K562 (cell line): Measurements from ENCODE around the gene KBTBD2. TPM values are rescaled to one million over a fixed set of nuclear protein-coding genes. Genes with fewer than 3 reads are reported as not detected.
A peak's percentile ranks its signal among the peaks of the same experiment; 100 is the strongest.

Experiments used
- CBX3 ChIP-seq, 2 experiments: IDR thresholded peaks; 1 replicate in 1 of 2; 2 replicates in 1 of 2; pipeline ENCODE4 v1.6.1; 2012; ENCODE audit warnings: inconsistent platforms in 2 of 2, low read length in 2 of 2, borderline replicate concordance in 1 of 2, control low read depth in 1 of 2
- CTCF ChIP-seq, 3 experiments: IDR thresholded peaks in 2 of 3; conservative IDR thresholded peaks in 1 of 3; 2 replicates each; pipeline ENCODE4 v1.5.1; 2011 to 2012; ENCODE audit warnings: low read length in 3 of 3, mild to moderate bottlenecking in 3 of 3, control low read depth in 2 of 3, improper control_type of control experiment in 1 of 3, inconsistent platforms in 1 of 3, low read depth in 1 of 3, mixed read lengths in 1 of 3, moderate library complexity in 1 of 3; ENCODE audit not compliant: insufficient read depth in 2 of 3
- DACH1 ChIP-seq: fragments of 450-650 bp; IDR thresholded peaks from 2 replicates; pipeline ENCODE4 v1.6.1; 2018; ENCODE audit not compliant: partially characterized antibody
- FOSL1 ChIP-seq: fragments of 200-800 bp; sonication (Bioruptor generic); conservative IDR thresholded peaks from 2 replicates; pipeline ENCODE4 v1.6.1; 2016; ENCODE audit warnings: missing genetic modification characterization, missing compliant biosample characterization
- IRF1 ChIP-seq: sonication (generic); formaldehyde crosslinking; IDR thresholded peaks from 2 replicates; pipeline ENCODE4 v1.8.0; 2022; ENCODE audit warnings: missing genetic modification reagents, mild to moderate bottlenecking, borderline replicate concordance
- PHF8 ChIP-seq: fragments of 200-600 bp; sonication (generic); IDR thresholded peaks from 2 replicates; pipeline ENCODE4 v1.6.1; 2012; ENCODE audit warnings: mixed run types, mild to moderate bottlenecking, inconsistent platforms, low read length, moderate library complexity, borderline replicate concordance
- RAD21 ChIP-seq, 2 experiments: fragments of 250-450 bp in 1 of 2; fragments of 450-650 bp in 1 of 2; sonication (Bioruptor Pico) in 1 of 2; formaldehyde crosslinking in 1 of 2; IDR thresholded peaks in 1 of 2; conservative IDR thresholded peaks in 1 of 2; 2 replicates each; pipeline versions ENCODE4 v1.4.0 to v1.8.0; 2020 to 2022; ENCODE audit warnings: mild to moderate bottlenecking in 2 of 2, moderate library complexity in 1 of 2
- SAP30 ChIP-seq: fragments of 200-600 bp; sonication (generic); IDR thresholded peaks from 2 replicates; pipeline ENCODE4 v1.6.1; 2012; ENCODE audit warnings: borderline replicate concordance, low read depth, mild to moderate bottlenecking, moderate library complexity, low read length, control low read depth, inconsistent platforms; ENCODE audit not compliant: insufficient read depth, poor library complexity, severe bottlenecking
- STAT5A ChIP-seq: IDR thresholded peaks from 2 replicates; pipeline ENCODE4 v1.6.1; 2012; ENCODE audit warnings: low read length, inconsistent platforms, borderline replicate concordance
- SUPT5H ChIP-seq: fragments of 450-650 bp; IDR thresholded peaks from 2 replicates; pipeline ENCODE4 v1.6.1; 2016
- TAF1 ChIP-seq: IDR thresholded peaks from 2 replicates; pipeline ENCODE4 v1.6.1; 2011; ENCODE audit warnings: mild to moderate bottlenecking, low read length, moderate library complexity; ENCODE audit not compliant: insufficient read depth, control insufficient read depth, severe bottlenecking; ENCODE audit errors: extremely low read depth
- TAF9B ChIP-seq: fragments of 450-650 bp; IDR thresholded peaks from 2 replicates; pipeline ENCODE4 v1.6.1; 2018; ENCODE audit warnings: mild to moderate bottlenecking; ENCODE audit not compliant: partially characterized antibody
- TBP ChIP-seq: optimal IDR thresholded peaks from 2 replicates; pipeline ENCODE3; 2011; ENCODE audit warnings: low read depth, low read length, improper control_type of control experiment
- ZBTB7A ChIP-seq: IDR thresholded peaks from 2 replicates; pipeline ENCODE4 v1.6.1; 2011; ENCODE audit warnings: low read depth, mild to moderate bottlenecking, low read length, moderate library complexity, borderline replicate concordance; ENCODE audit not compliant: control insufficient read depth
- ZNF217 ChIP-seq: sonication (generic); formaldehyde crosslinking; IDR thresholded peaks from 2 replicates; pipeline ENCODE4 v1.8.0; 2022; ENCODE audit warnings: mild to moderate bottlenecking, missing genetic modification reagents
- ZNF282 ChIP-seq: sonication (generic); formaldehyde crosslinking; IDR thresholded peaks from 2 replicates; pipeline ENCODE4 v1.8.1; 2023; ENCODE audit warnings: missing genetic modification reagents
- ZNF696 ChIP-seq: fragments of 250-450 bp; sonication (Bioruptor Pico); conservative IDR thresholded peaks from 2 replicates; pipeline ENCODE4 v1.4.0; 2020; ENCODE audit warnings: mild to moderate bottlenecking, moderate library complexity
- ZNF717 ChIP-seq: fragments of 250-450 bp; sonication (Bioruptor Pico); IDR thresholded peaks from 2 replicates; pipeline ENCODE4 v1.5.0; 2021
- polyA plus RNA-seq, 8 experiments: library from polyadenylated mRNA; depleted of rRNA in 4 of 8; stranded (reverse) in 5 of 8; unstranded in 3 of 8; fragments of >200 nt; fragmentation: Nextera tagmentation in 2 of 8; fragmentation: Illumina TruSeq in 1 of 8; extraction: Ambion mirVana in 2 of 8; extraction: Trizol in 1 of 8; gene quantifications; 2 replicates each; pipeline versions ENCODE4 v1.2.1 to v1.2.3, GENCODE V29; 2011 to 2014; ENCODE audit warnings: inconsistent platforms in 1 of 8, missing spikeins in 1 of 8
- total RNA-seq, 7 experiments: library from RNA; depleted of rRNA in 6 of 7; stranded (reverse); fragments of >200 nt in 6 of 7; fragmentation: Illumina TruSeq in 2 of 7; extraction: Trizol in 2 of 7; gene quantifications; 2 replicates each; pipeline versions ENCODE4 v1.2.1 to v1.2.3, GENCODE V29; 2011 to 2021; ENCODE audit warnings: low replicate concordance in 1 of 7
- TF ChIP-seq, protein P1 (sequence below): sonication (generic); formaldehyde crosslinking; IDR thresholded peaks from 2 replicates; pipeline ENCODE4 v1.9.0; 2022; ENCODE audit warnings: mild to moderate bottlenecking, missing genetic modification reagents
- TF ChIP-seq, protein P2 (sequence below), 2 experiments: fragments of 250-450 bp in 1 of 2; fragments of 450-650 bp in 1 of 2; sonication (Bioruptor Pico) in 1 of 2; IDR thresholded peaks; 2 replicates each; pipeline versions ENCODE4 v1.6.1 to v1.8.0; 2016 to 2021; ENCODE audit warnings: mild to moderate bottlenecking in 2 of 2, moderate library complexity in 2 of 2, missing compliant biosample characterization in 1 of 2, missing genetic modification characterization in 1 of 2
- TF ChIP-seq, protein P3 (sequence below): sonication (generic); formaldehyde crosslinking; IDR thresholded peaks from 2 replicates; pipeline ENCODE4 v1.8.1; 2023; ENCODE audit warnings: mild to moderate bottlenecking, missing genetic modification reagents, moderate library complexity

The KBTBD2 gene
- total and polyA plus RNA-seq, 9 of the 15 experiments (the other 6 are each of a cell fraction or from before 2014, with no cell fraction given): 22.8 to 62.2 (median 30.8) TPM

GRCh38 chr7:32905175-32905662, 13.7 kb upstream of the KBTBD2 start (continued):
- TF ChIP-seq DACH1: no peak
- peak in 1 of 2 experiments; percentile 45; a peak in 1 of 3 replicates for TF ChIP-seq CBX3 (IDR thresholded peaks at IDR 0.05; ENCODE audit: borderline replicate concordance in 1 of 2, low read length in 2 of 2)
- peak; percentile 48; the same call in 1 of the 2 replicates for TF ChIP-seq FOSL1 (tag)
- TF ChIP-seq, protein P1, sequence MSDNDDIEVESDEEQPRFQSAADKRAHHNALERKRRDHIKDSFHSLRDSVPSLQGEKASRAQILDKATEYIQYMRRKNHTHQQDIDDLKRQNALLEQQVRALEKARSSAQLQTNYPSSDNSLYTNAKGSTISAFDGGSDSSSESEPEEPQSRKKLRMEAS (CRISPR knock-in tag): no peak
- TF ChIP-seq STAT5A: peak; percentile 100
- TF ChIP-seq, protein P2, sequence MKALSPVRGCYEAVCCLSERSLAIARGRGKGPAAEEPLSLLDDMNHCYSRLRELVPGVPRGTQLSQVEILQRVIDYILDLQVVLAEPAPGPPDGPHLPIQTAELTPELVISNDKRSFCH (CRISPR knock-in tag; IDR thresholded peaks at IDR 0.05): no peak
- TF ChIP-seq, protein P2 (tag; IDR thresholded peaks at IDR 0.05): no peak
- peak; percentile 55 for TF ChIP-seq ZBTB7A
- no peak for TF ChIP-seq ZNF717 (CRISPR knock-in tag)
- TF ChIP-seq ZNF696 (CRISPR knock-in tag): no peak
- TF ChIP-seq TBP: peak; percentile 76
- peak; percentile 39 for TF ChIP-seq SAP30
- TF ChIP-seq TAF9B: peak; percentile 24
- TF ChIP-seq CTCF (IDR thresholded peaks at IDR 0.05 in 2 of 3, conservative IDR thresholded peaks at IDR 0.05 in 1 of 3; ENCODE audit: insufficient read depth in 2 of 3, low read depth in 1 of 3, low read length in 3 of 3): peak; percentile 20 to 32 (median 32); a peak in 3 of 6 replicates
- no peak for TF ChIP-seq ZNF282
- no peak for TF ChIP-seq IRF1 (CRISPR knock-in tag)
- peak; percentile 43; the same call in 1 of the 2 replicates for TF ChIP-seq PHF8
- TF ChIP-seq TAF1: peak; percentile 61
- TF ChIP-seq, protein P3, sequence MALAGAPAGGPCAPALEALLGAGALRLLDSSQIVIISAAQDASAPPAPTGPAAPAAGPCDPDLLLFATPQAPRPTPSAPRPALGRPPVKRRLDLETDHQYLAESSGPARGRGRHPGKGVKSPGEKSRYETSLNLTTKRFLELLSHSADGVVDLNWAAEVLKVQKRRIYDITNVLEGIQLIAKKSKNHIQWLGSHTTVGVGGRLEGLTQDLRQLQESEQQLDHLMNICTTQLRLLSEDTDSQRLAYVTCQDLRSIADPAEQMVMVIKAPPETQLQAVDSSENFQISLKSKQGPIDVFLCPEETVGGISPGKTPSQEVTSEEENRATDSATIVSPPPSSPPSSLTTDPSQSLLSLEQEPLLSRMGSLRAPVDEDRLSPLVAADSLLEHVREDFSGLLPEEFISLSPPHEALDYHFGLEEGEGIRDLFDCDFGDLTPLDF (CRISPR knock-in tag): 0 out of 2 replicates have a peak, but pooled peaks have one; percentile 26
- TF ChIP-seq ZNF217: no peak
- peak; percentile 10 to 34; a peak in 2 of 4 replicates for TF ChIP-seq RAD21 (CRISPR knock-in tag; conservative IDR thresholded peaks at IDR 0.05 in 1 of 2, IDR thresholded peaks at IDR 0.05 in 1 of 2)
- peak; percentile 55; the same call in 1 of the 2 replicates for TF ChIP-seq SUPT5H
